ENCODE results near the gene FFAR4.

GRCh38 chr10:93584445-93584844 lies 18.0 kb downstream of the FFAR4 start:
- TF ChIP-seq POLR2A (IDR thresholded peaks at IDR 0.05; ENCODE audit: low read length), result no peak
- TF ChIP-seq GATA1 (IDR thresholded peaks at IDR 0.05; ENCODE audit: low read depth, low read length), result no peak
